PC-9 (cell line): ENCODE measurements around the gene TMEM63B. TPM values are rescaled to one million over a fixed set of nuclear protein-coding genes. Genes with fewer than 3 reads are reported as not detected.

ENCODE experiments used
- BruUV-seq: library from RNA; stranded (reverse); fragments of 400-500 nt; replicated peaks from 2 replicates; lab custom pipeline; 2021; lab: Mats Ljungman, UMichigan
- CTCF ChIA-PET: fragments of 300-600 bp; sonication (Branson Sonifier 250); formaldehyde crosslinking; loops from one replicate; lab custom pipeline; 2022; ENCODE audit warnings: antibody characterized with exemption; lab: Charles Lee
- POLR2A ChIA-PET: fragments of 300-600 bp; sonication (Branson Sonifier 250); formaldehyde crosslinking; loops from one replicate; lab custom pipeline; 2022; ENCODE audit warnings: antibody characterized with exemption; ENCODE audit not compliant: unreplicated experiment; lab: Charles Lee
- DNase-seq, 2 experiments: peaks; one replicate each; pipeline versions ENCODE4 v3.0.0 to v3.0.0-alpha.2; 2015 to 2022; ENCODE audit warnings: mixed read lengths in 1 of 2
- H2AFZ ChIP-seq: fragments of 200-600 bp; sonication (generic); 2 replicates; pipeline ENCODE4 v1.8.1; 2017; ENCODE audit warnings: antibody characterized with exemption
- H3F3A ChIP-seq: fragments of 200-600 bp; sonication (generic); 2 replicates; pipeline ENCODE4 v1.8.1; 2017; ENCODE audit warnings: antibody characterized with exemption, mild to moderate bottlenecking, low read depth; ENCODE audit not compliant: insufficient read depth
- H3K27ac ChIP-seq: fragments of 200-600 bp; sonication (generic); 2 replicates; pipeline ENCODE4 v1.6.1; 2016; ENCODE audit warnings: mixed run types
- H3K27me3 ChIP-seq: fragments of 200-600 bp; sonication (generic); 2 replicates; pipeline ENCODE4 v1.6.1; 2016; ENCODE audit warnings: low read depth, mixed run types; ENCODE audit not compliant: insufficient read depth
- H3K36me3 ChIP-seq: fragments of 200-600 bp; sonication (generic); 2 replicates; pipeline ENCODE4 v1.6.1; 2016; ENCODE audit warnings: low read depth, mixed run types
- H3K4me1 ChIP-seq: fragments of 200-600 bp; sonication (generic); replicated peaks from 2 replicates; pipeline ENCODE4 v1.6.1; 2016; ENCODE audit warnings: mixed run types; ENCODE audit not compliant: insufficient read depth
- H3K4me2 ChIP-seq: fragments of 200-600 bp; sonication (generic); 2 replicates; pipeline ENCODE4 v1.6.1; 2017; ENCODE audit warnings: mixed run types
- H3K4me3 ChIP-seq: fragments of 200-600 bp; sonication (generic); 2 replicates; pipeline ENCODE4 v1.6.1; 2016; ENCODE audit warnings: mixed run types
- H3K79me2 ChIP-seq: fragments of 200-600 bp; sonication (generic); 2 replicates; pipeline ENCODE4 v1.6.1; 2017; ENCODE audit warnings: low read depth, mixed run types
- H3K9me2 ChIP-seq: fragments of 200-600 bp; sonication (generic); 2 replicates; pipeline ENCODE4 v1.8.1; 2017; ENCODE audit warnings: mild to moderate bottlenecking; ENCODE audit not compliant: insufficient read depth
- H3K9me3 ChIP-seq: fragments of 200-600 bp; sonication (generic); 2 replicates; pipeline ENCODE4 v1.8.1; 2016; ENCODE audit warnings: low read depth; ENCODE audit not compliant: insufficient read depth
- H4K20me1 ChIP-seq: fragments of 200-600 bp; sonication (generic); 2 replicates; pipeline ENCODE4 v1.8.1; 2017; ENCODE audit not compliant: insufficient read depth
- EZH2 ChIP-seq: fragments of 200-600 bp; sonication (generic); IDR thresholded peaks from 2 replicates; pipeline ENCODE4 v1.8.0; 2017; ENCODE audit warnings: antibody characterized with exemption, low read depth
- intact Hi-C: fragments of 100-400 bp; cut with micrococcal nuclease; formaldehyde crosslinking; loops from one replicate; pipeline ENCODE4 v1.10.0; 2022; ENCODE audit not compliant: unreplicated experiment
- total RNA-seq: library from RNA; stranded (reverse); gene quantifications from 2 replicates; pipeline ENCODE4 v1.2.3, GENCODE V29; 2021
- TF ChIP-seq, protein P1 (sequence below): fragments of 200-600 bp; sonication (generic); conservative IDR thresholded peaks from 2 replicates; pipeline ENCODE4 v1.6.1; 2017; ENCODE audit warnings: mixed run types, antibody characterized with exemption, mild to moderate bottlenecking, moderate library complexity

The TMEM63B gene
- total RNA-seq, 1 experiment from 2014 or later, result 38.5 TPM

DNA sequence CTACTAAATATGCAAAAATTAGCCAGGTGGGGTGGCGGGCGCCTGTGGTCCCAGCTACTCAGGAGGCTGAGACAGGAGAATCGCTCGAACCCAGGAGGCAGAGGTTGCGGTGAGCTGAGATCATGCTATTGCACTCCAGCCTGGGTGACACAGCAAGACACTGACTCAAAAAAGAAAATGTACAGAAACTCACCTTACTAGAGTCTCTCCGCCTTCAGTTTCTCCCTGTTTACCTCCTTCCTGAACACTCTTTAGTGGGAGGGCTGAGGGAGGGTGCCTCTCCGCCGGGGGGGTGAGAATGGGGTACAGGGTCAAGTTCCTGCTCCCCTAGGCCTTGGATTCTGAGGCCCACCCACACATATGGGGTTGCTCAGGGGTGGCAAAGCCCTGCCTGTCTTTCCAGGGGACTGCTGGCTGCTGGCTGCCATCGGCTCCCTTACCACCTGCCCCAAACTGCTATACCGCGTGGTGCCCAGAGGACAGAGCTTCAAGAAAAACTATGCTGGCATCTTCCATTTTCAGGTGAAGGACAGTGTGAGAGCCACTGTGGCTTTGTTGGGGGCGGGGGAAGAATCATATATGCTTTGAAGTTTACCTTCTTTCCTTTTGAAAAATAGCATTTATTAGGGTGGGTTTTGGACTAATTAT is 44.7 kb downstream of the TMEM63B start:
- H3K4me2 ChIP-seq, result no peak overlapping the region
- no peak overlapping the region for H3K27ac ChIP-seq
- H3F3A ChIP-seq, result no peaks in the 10 kb centered on the region
- H3K36me3 ChIP-seq, result no peaks in the 10 kb centered on the region
- intact Hi-C loops, result loop anchor here (1.0 to 2.0 kb wide), 5 partner anchors 49 to 85 kb away; partner anchors contain the start of genes HSP90AB1 and SLC35B2
- no peak overlapping the region for H3K4me3 ChIP-seq
- ChIA-PET CTCF (interaction anchor here (0.9 to 1.2 kb wide), 2 partner anchors 29 to 47 kb away, joined by 3 read pairs; no protein-coding TSS in a partner anchor), POLR2A (interaction anchor here (0.8 kb wide), 1 partner anchor 142 kb away, joined by 13 read pairs; no protein-coding TSS in a partner anchor)
- 0 out of 2 replicates have a peak, but pooled peaks cover 10% of the 10 kb centered on the region for H3K27me3 ChIP-seq
- TF ChIP-seq EZH2, result no peak
- TF ChIP-seq, protein P1, sequence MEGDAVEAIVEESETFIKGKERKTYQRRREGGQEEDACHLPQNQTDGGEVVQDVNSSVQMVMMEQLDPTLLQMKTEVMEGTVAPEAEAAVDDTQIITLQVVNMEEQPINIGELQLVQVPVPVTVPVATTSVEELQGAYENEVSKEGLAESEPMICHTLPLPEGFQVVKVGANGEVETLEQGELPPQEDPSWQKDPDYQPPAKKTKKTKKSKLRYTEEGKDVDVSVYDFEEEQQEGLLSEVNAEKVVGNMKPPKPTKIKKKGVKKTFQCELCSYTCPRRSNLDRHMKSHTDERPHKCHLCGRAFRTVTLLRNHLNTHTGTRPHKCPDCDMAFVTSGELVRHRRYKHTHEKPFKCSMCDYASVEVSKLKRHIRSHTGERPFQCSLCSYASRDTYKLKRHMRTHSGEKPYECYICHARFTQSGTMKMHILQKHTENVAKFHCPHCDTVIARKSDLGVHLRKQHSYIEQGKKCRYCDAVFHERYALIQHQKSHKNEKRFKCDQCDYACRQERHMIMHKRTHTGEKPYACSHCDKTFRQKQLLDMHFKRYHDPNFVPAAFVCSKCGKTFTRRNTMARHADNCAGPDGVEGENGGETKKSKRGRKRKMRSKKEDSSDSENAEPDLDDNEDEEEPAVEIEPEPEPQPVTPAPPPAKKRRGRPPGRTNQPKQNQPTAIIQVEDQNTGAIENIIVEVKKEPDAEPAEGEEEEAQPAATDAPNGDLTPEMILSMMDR, result no peak
- H3K4me1 ChIP-seq, result no peaks in the 10 kb centered on the region
- no peaks in the 10 kb centered on the region for H4K20me1 ChIP-seq
- H3K9me3 ChIP-seq, result no peaks in the 10 kb centered on the region
- no peak overlapping the region for H2AFZ ChIP-seq
- no TSS peak for BruUV-seq
- no peaks in the 10 kb centered on the region for H3K79me2 ChIP-seq
- H3K9me2 ChIP-seq, result no peaks in the 10 kb centered on the region
- DNase-seq, result no peak

DNA sequence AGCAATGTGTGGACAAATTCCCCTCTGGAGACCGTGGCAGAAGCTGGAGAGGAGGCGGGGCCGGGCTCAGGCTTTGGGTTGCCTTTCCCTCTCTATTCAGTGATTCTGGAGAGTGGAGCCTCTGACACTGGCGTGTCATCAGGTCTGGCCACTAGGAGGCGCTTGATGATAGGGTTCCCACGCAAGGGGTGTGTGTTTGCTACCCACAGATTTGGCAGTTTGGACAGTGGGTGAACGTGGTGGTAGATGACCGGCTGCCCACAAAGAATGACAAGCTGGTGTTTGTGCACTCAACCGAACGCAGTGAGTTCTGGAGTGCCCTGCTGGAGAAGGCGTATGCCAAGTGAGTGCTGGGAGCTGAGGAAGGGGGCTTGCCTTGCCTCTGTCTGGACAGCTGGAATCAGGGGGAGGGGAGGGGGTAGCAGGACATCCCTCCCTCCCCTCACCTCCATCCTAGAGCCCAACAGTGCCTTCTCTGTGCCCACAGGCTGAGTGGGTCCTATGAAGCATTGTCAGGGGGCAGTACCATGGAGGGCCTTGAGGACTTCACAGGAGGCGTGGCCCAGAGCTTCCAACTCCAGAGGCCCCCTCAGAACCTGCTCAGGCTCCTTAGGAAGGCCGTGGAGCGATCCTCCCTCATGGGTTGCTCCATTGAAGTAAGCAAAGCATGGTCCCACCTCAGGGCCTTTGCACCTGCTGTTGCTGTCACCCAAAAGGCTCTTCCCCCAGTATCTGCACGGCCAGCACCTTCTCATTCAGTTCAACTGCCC is 45.6 kb downstream of the TMEM63B start:
- Histone ChIP-seq H2AFZ (no peak overlapping the region), H3K4me2 (0 out of 2 replicates have a peak overlapping the region, but pooled peaks have one; percentile 27), H3K9me2 (no peaks in the 10 kb centered on the region), H3K4me3 (no peak overlapping the region), H3K27ac (no peak overlapping the region), H3K4me1 (no peaks in the 10 kb centered on the region), H3F3A (peaks cover 3% of the 10 kb centered on the region; the same call in 1 of the 2 replicates), H3K27me3 (0 out of 2 replicates have a peak, but pooled peaks cover 10% of the 10 kb centered on the region), H3K79me2 (no peaks in the 10 kb centered on the region), H3K9me3 (no peaks in the 10 kb centered on the region), H4K20me1 (no peaks in the 10 kb centered on the region), H3K36me3 (no peaks in the 10 kb centered on the region)
- POLR2A ChIA-PET, result interaction anchor here (0.5 to 0.8 kb wide), 3 partner anchors 74 to 141 kb away, joined by 5 to 13 read pairs (median 6); partner anchors contain the start of gene HSP90AB1
- no TSS peak for BruUV-seq
- CTCF ChIA-PET, result interaction anchor here (0.7 to 1.2 kb wide), 3 partner anchors 28 to 84 kb away, joined by 3 to 14 read pairs (median 3); no protein-coding TSS in a partner anchor
- DNase-seq, result peak; percentile 67 to 74
- TF ChIP-seq, protein P1, result peak; percentile 92
- no peak for TF ChIP-seq EZH2
- intact Hi-C loops, result loop anchor here (1.0 to 2.0 kb wide), 5 partner anchors 48 to 84 kb away; partner anchors contain the start of genes HSP90AB1 and SLC35B2

DNA sequence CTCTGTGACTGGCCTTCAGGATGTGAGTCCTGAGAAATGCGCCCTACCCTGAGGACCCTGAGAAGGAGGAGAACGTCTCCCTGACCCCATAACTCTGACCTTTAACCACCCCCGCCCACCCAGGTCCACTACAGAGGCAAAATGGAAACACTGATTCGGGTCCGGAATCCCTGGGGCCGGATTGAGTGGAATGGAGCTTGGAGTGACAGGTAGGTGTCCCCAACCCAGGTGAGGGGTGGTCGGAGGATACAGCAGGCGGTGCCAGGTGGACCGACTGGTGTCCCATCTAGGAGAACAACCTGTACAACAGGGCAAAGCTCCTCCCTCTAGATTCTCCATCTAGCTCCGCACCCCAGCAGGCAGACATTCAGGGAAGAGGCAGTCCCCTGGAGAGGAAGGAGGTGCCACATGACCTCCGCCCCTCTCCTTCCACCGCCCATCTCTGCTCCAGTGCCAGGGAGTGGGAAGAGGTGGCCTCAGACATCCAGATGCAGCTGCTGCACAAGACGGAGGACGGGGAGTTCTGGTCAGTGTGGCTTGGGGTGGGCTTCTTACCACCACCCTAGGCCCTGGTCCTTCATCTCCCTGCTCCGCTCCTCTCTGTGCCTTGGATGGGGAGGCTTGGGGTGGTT is 48.9 kb downstream of the TMEM63B start:
- CTCF ChIA-PET, result no interaction called here
- H3K4me2 ChIP-seq, result no peak overlapping the region
- no TSS peak for BruUV-seq
- POLR2A ChIA-PET, result no interaction called here
- no peaks in the 10 kb centered on the region for H4K20me1 ChIP-seq
- H2AFZ ChIP-seq, result no peak overlapping the region
- H3K79me2 ChIP-seq, result no peaks in the 10 kb centered on the region
- intact Hi-C loops, result no loop called here
- H3K4me1 ChIP-seq, result no peaks in the 10 kb centered on the region
- H3K27ac ChIP-seq, result no peak overlapping the region
- TF ChIP-seq, protein P1, result no peak
- TF ChIP-seq EZH2, result no peak
- H3K4me3 ChIP-seq, result no peak overlapping the region
- H3K36me3 ChIP-seq, result no peaks in the 10 kb centered on the region
- H3K9me3 ChIP-seq, result no peaks in the 10 kb centered on the region
- peaks cover 15% of the 10 kb centered on the region; the same call in 1 of the 2 replicates for H3F3A ChIP-seq
- DNase-seq, result no peak
- H3K27me3 ChIP-seq, result no peaks in the 10 kb centered on the region
- H3K9me2 ChIP-seq, result no peaks in the 10 kb centered on the region
